Amniotic stem cell (primary cell): ENCODE results near the gene ZNF778.

Source experiments
- DNase-seq: peaks from one replicate; lab custom pipeline; 2025; lab: John Stamatoyannopoulos, UW

Gene ZNF778

DNA sequence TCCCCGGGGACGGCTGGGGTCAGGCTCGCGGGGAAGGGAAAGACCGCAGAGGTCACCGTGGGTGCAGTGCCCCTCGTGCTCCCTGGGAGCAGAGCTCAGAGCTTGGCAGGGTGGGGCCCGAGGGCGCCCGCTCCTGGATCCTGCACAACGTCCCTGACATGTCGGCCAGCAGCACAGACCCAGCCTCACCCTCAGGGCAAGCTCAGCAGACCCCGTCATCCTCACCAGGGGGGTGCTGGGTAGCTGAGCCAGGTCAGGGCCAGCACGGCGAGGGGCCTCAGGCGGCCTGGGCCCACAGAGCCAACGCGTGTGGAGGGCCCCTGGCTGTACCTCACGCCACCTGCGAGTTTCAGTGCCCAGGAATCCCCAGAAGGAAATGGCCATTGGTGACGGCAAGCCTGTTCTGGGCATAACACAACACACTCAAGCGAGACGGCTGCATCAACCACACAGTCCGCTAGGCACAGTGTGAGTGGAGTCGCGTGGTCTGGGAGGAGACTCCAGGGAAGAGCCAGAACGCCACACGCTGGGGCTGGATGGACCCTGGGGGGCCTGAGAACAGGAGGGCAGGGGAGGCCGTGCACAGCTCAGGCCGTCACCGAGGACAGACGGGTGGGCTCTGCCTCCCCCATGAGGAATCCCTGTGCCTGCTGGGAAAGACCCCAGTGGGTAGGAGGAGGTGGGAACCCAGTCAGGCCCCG is 60.3 kb downstream of the ZNF778 start:
- DNase-seq, result no peak

GRCh38 chr16:89278441-89279240 is 61.1 kb downstream of the ZNF778 start:
- no peak for DNase-seq

GRCh38 chr16:89279666-89280481 is 62.4 kb downstream of the ZNF778 start:
- no peak for DNase-seq

- no peak for DNase-seq
These were observed 63.2 kb downstream of the ZNF778 start for GRCh38 chr16:89280546-89281188.

DNA sequence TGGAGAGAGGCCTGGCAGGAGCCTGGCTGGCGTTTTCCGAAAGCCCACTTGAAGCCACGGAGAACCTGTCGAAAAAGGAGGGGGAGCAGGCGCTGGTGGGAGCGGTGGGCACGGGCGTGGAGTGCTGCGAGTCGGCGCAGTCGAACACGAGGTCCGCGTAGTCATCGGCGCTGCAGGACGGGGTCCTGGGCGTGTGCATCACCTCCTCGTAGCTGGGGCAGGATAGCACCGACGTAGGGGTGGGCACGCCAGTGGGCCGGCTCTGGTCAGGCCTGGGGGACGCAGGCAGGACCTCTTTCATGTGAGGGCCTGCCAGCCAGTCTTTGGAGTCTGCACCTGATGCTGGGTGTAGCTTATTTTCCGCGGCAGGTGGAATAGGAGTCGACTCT is 63.7 kb downstream of the ZNF778 start:
- DNase-seq, result no peak

DNA sequence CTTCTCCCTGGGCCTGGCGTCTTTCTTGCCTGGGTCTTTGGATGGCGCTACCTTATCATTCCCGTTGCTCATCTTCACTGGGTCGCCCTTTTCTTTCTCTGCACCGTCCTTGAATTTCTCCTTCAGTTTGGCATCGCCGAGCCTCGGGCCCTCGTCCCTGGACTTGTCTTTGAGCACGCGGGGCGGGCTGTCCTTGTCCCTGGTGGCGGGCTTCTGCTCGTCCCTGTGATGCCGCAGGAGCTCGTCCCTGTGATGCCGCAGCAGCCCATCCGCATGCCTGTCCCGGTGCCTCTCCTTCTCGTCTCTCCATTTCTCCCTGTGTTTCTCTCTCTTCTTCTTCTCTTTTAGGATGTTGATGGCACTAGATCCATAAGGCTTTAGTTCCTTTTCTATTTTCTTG is 64.3 kb downstream of the ZNF778 start:
- DNase-seq, result no peak

DNA sequence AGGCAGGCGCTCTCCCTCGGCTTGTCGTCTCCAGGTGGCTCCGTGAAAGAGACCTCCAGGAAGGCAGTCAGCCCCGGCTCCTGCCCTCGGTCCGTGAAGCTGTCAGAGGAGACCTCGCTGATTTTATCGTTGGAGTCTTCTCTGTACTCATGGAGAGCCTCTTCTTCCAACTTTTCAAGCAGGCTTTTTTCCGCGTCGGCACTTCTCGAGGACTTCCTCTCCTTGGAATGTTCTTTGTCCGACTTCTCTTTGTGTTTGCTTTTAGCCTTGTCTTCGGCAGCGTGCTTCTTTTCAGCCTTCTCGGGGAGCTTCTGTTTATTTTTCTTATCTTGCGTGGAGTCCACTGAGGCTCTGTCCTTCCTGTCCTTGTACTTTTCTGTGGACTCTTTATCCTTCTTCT is 65.0 kb downstream of the ZNF778 start:
- DNase-seq, result no peak

DNA sequence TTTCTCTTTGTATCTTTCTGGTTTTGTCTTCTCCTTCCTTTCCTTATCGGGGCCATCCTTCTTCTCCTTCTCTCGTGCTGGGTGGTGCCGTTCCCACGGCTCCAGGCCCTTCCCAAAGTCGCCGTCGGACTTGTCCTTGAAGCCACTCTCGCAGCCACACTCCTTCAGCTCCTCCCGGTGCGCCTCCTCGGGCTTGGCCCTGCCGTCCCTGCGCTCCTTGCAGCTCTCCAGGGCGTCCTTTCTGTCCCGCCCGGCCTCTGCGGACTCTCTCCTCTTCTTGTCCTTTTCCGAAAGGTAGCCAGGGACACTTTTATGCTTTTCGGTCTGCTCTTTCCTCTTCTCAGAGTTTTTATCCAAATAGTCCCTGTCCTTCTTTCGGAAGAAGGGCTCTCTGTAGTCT is 65.9 kb downstream of the ZNF778 start:
- DNase-seq, result no peak

DNA sequence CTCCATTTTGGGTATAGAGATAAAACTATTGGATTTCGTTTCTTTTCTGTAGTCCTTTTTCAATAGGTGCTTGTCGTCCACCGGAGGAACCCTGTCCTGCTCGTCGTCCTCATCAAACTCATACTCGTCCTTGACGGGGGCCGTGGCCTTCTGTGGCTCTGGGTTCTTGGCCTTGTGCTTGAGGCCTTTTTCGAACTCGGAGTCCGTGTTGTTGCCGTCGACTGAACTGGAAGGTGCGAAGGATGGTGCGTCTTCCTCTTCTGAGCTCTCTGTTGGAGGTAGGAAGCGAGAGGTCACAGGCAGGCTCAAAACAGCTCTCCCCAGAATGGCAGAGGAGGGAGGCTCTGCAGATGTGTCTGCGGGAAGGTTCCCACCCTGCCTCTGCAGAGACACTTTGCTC is 67.9 kb downstream of the ZNF778 start:
- DNase-seq, result no peak

- no peak for DNase-seq
These were observed 68.6 kb downstream of the ZNF778 start for GRCh38 chr16:89286096-89286495.
